ES-I3 (cell line): ENCODE data around the gene ANKRD27.
"Not testable (repeated sequence)": the region's sequence is repeated elsewhere in the genome, so short reads cannot be mapped to it uniquely, and the experiment has no call there.

Source experiments
- H3K36me3 ChIP-seq: 2 replicates; pipeline ENCODE4 v1.6.1; 2013; ENCODE audit warnings: mild to moderate bottlenecking, low read length, control low read depth, moderate library complexity; ENCODE audit not compliant: insufficient read depth
- H3K4me1 ChIP-seq: 2 replicates; pipeline ENCODE4 v1.6.1; 2013; ENCODE audit warnings: mild to moderate bottlenecking, control low read depth, low read length; ENCODE audit not compliant: insufficient read depth
- H3K9ac ChIP-seq: 2 replicates; pipeline ENCODE4 v1.6.1; 2013; ENCODE audit warnings: low read depth, mild to moderate bottlenecking, low read length, moderate library complexity
- H3K9me3 ChIP-seq: 2 replicates; pipeline ENCODE4 v1.6.1; 2013; ENCODE audit warnings: mild to moderate bottlenecking, low read length, moderate library complexity; ENCODE audit not compliant: control insufficient read depth, insufficient read depth

The ANKRD27 gene

DNA sequence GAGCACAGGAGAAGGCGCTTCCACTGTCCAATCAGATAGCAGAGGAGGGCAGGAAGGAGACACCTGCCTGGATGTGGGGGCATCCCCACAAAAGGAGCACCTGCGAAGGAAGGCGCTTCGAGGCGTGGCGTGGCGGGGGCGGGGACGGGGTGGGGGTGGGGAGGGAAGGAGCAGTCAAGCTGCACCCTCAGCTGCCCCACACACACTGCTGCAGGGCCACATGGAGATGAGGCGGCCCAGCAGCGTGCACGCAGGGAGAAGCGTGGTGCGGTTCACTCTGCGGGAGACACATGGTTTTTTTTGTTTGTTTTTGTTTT is 21.4 kb downstream of the ANKRD27 start:
- Histone ChIP-seq H3K9me3 (no peaks in the 10 kb centered on the region), H3K36me3 (no peaks in the 10 kb centered on the region; the same call in none of the 2 replicates), H3K4me1 (no peaks in the 10 kb centered on the region; the same call in 1 of the 2 replicates), H3K9ac (no peak overlapping the region)

DNA sequence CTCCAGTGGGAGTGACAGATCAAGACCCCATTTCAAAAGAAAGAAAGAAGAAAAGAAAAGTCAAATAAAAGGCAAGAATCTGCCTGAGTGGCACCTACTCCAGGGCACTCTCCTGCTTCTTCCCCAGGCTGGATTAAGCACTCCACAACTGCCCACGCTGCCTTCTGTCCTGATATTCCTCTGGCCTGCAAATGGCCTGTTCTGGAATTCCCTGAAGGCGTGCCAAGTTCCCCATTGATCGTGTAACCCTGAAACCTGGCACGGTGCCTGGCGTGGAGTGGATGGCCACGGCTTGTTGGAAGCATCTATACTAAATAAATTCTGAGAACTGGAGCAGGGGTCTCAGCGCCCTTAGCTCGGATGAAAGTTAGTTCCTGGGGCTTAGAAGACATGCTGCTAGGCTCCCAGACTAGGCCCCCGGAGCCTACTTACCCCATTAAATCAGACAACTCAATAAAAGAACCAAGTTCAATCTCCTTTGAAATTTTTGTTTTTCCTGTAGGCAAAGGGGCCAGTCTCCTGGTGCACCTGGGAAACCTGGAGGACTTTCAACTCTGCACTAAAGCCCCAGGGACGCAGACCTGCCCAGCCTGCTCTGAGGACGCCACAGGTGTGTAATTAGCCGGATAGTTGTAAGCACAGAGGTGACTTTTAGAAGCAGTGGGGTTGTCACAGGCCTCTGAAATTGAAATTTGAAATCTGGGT is 21.9 kb downstream of the ANKRD27 start:
- H3K9ac ChIP-seq: no peak overlapping the region
- H3K4me1 ChIP-seq: no peaks in the 10 kb centered on the region; the same call in 1 of the 2 replicates
- H3K36me3 ChIP-seq: no peaks in the 10 kb centered on the region; the same call in 1 of the 2 replicates
- no peaks in the 10 kb centered on the region for H3K9me3 ChIP-seq

DNA sequence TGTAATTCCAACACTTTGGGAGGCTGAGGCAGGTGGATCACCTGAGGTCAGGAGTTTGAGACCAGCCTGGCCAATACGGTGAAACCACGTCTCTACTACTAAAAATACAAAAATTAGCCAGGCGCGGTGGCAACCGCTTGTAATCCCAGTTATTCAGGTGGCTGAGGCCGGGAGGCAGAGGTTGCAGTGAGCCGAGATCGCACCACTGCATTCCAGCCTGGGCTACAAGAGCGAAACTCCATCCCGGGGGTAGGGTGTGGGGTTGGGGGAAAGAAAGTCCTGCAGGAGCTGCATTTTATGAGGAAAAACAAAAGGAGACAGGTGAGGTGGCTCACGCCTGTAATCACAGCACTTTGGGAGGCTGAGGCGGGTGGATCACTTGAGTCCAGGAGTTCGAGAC is 22.6 kb downstream of the ANKRD27 start:
- not testable (repeated sequence) for H3K4me1 ChIP-seq, H3K36me3 ChIP-seq, H3K9ac ChIP-seq, H3K9me3 ChIP-seq

DNA sequence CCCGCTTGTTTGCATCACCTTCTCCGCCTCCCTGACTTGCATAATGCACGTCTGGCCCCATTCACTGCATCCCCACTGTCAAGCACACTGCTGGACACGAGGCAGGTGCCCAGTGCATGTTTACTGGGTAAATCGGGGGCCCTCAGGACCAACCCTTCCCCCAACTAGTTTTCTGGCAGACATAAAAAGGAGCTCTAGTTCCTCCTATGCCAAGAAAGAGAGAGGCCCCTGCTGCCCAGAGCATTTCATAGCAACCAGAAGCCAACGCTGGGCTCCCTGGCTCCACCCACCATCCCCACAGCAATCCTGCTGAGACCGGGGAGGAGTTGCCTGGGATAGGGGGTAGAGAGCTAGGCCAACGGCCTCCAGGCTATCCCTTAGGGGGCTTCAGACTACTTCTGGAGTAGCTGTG is 23.2 kb downstream of the ANKRD27 start:
- H3K9me3 ChIP-seq: no peaks in the 10 kb centered on the region
- no peak overlapping the region for H3K9ac ChIP-seq
- H3K4me1 ChIP-seq: no peaks in the 10 kb centered on the region; the same call in 1 of the 2 replicates
- H3K36me3 ChIP-seq: no peaks in the 10 kb centered on the region; the same call in 1 of the 2 replicates

DNA sequence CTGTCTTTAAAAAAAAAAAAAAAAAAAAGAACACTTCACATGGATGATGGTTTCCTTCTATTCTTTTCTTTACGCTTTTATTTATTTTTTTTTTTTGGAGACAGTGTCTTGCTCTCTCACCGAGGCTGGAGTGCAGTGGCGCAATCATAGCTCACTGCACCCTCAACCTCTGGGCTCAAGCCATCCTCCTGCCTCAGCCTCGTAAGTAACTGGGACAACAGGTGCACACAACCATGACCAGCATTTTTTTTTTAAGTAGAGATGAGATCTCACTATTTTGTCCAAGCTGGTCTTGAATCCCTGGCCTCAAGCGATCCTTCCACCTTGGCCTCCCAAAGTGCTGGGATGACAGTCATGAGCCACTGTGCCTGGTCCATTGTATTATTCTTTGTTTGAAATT is 24.3 kb downstream of the ANKRD27 start:
- H3K36me3 ChIP-seq: no peaks in the 10 kb centered on the region; the same call in 1 of the 2 replicates
- no peak overlapping the region for H3K9ac ChIP-seq
- H3K9me3 ChIP-seq: no peaks in the 10 kb centered on the region
- H3K4me1 ChIP-seq: no peaks in the 10 kb centered on the region; the same call in 1 of the 2 replicates

DNA sequence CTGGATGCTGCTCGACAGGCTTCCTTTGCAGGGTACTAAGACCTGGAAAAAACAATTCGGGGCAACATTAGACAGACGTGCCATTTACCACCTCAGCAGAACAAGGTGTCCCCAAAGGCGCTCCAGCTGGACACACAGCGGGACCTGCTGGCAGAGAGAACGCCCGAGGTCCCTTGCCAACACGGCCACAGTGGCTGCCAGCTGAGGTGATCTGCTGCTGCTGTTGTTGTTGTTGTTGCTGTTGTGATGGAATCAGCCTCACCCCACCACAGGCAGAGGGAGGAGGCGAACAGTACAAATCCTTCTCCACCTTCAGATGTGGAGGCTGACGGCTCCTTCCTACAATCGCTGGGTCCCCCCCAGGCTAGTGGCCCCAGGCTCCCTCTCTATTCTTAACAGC is 25.2 kb downstream of the ANKRD27 start:
- Histone ChIP-seq H3K9ac (no peak overlapping the region), H3K36me3 (0 out of 2 replicates have a peak, but pooled peaks cover 2% of the 10 kb centered on the region), H3K9me3 (no peaks in the 10 kb centered on the region), H3K4me1 (no peaks in the 10 kb centered on the region; the same call in 1 of the 2 replicates)

GRCh38 chr19:32647361-32647760 is 27.6 kb downstream of the ANKRD27 start:
- Histone ChIP-seq H3K9me3 (no peaks in the 10 kb centered on the region), H3K9ac (no peak overlapping the region), H3K4me1 (no peaks in the 10 kb centered on the region; the same call in 1 of the 2 replicates), H3K36me3 (peaks cover 19% of the 10 kb centered on the region; the same call in 1 of the 2 replicates)

DNA sequence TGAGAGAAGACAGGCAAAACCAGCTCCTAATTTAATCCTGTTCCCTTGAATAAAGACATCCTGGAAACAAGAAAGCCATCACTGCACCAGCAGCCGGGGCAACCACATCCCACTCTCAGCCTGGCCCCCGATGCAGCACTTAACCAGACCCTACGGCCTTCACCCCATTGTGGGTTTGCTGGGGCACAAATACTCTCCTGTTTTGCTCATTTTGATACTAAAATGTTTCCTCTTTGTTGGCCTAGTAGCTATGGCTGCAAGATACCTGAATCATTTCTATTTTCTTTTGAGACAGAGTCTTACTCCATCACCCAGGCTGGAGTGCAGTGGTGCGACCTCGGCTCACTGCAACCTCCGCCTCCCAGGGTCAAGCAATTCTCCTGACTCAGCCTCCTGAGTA is 28.4 kb downstream of the ANKRD27 start:
- Histone ChIP-seq H3K9me3 (no peaks in the 10 kb centered on the region), H3K9ac (no peak overlapping the region), H3K4me1 (no peaks in the 10 kb centered on the region; the same call in 1 of the 2 replicates), H3K36me3 (peaks cover 19% of the 10 kb centered on the region; the same call in 1 of the 2 replicates)

GRCh38 chr19:32642771-32643170 is 32.2 kb downstream of the ANKRD27 start:
- peaks cover 24% of the 10 kb centered on the region for H3K36me3 ChIP-seq
- H3K9ac ChIP-seq: no peak overlapping the region
- no peaks in the 10 kb centered on the region for H3K4me1 ChIP-seq
- no peaks in the 10 kb centered on the region for H3K9me3 ChIP-seq

GRCh38 chr19:32638625-32639024 is 36.4 kb downstream of the ANKRD27 start:
- no peaks in the 10 kb centered on the region for H3K9me3 ChIP-seq
- peaks cover 12% of the 10 kb centered on the region for H3K36me3 ChIP-seq
- no peaks in the 10 kb centered on the region for H3K4me1 ChIP-seq
- no peak overlapping the region for H3K9ac ChIP-seq

DNA sequence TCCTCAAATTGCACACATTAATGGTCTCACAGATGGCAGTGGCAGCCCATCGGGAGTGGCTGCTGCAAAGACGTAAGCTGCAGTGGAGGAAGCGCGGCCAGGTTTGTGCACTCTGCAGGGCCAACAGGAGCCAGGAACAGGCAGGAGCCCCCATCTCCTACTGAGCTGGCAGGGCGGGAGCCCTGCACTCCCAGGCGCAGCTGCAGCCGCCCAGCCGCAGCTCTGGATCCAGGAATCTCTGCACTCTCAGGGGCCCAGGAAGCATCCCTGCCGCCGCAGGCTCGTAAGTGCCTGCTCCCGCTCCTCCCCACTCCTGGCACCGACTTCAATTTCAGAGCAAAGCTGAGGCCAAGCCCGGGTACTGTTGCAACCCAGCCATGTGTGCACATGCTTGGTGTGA is 37.5 kb downstream of the ANKRD27 start:
- Histone ChIP-seq H3K4me1 (no peaks in the 10 kb centered on the region), H3K9ac (no peak overlapping the region), H3K9me3 (no peaks in the 10 kb centered on the region), H3K36me3 (peaks cover 5% of the 10 kb centered on the region; the same call in 1 of the 2 replicates)

- no peaks in the 10 kb centered on the region for H3K9me3 ChIP-seq
- H3K36me3 ChIP-seq: no peaks in the 10 kb centered on the region; the same call in none of the 2 replicates
- no peaks in the 10 kb centered on the region for H3K4me1 ChIP-seq
- no peak overlapping the region for H3K9ac ChIP-seq
These were observed 43.6 kb downstream of the ANKRD27 start for GRCh38 chr19:32631381-32631780.

- H3K4me1 ChIP-seq: no peaks in the 10 kb centered on the region
- H3K9ac ChIP-seq: no peak overlapping the region
- no peaks in the 10 kb centered on the region for H3K9me3 ChIP-seq
- no peaks in the 10 kb centered on the region; the same call in none of the 2 replicates for H3K36me3 ChIP-seq
These were observed 44.6 kb downstream of the ANKRD27 start for GRCh38 chr19:32630338-32630737.

- no peaks in the 10 kb centered on the region; the same call in none of the 2 replicates for H3K36me3 ChIP-seq
- no peak overlapping the region for H3K9ac ChIP-seq
- H3K4me1 ChIP-seq: no peaks in the 10 kb centered on the region
These were observed 47.2 kb downstream of the ANKRD27 start for GRCh38 chr19:32627714-32628270.

DNA sequence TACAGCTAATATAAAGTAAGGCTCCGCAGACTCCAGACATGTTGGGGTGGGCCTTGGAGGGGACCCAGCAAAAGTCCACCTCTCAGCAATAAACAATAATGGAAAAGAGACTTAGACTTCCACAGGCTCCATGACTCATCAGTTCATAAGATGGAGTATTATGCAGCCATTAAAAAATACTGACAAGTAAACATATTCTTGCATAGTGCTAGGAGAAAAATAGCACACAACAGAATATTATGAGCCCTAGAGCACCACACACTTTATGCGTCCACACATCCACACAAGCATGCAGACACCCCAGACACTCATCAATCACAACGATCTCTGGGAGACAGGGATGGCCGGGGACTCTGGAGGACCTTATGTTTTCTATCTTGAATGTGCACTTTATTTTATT is 48.0 kb downstream of the ANKRD27 start:
- Histone ChIP-seq H3K36me3 (no peaks in the 10 kb centered on the region; the same call in 1 of the 2 replicates), H3K9me3 (no peaks in the 10 kb centered on the region), H3K4me1 (no peaks in the 10 kb centered on the region), H3K9ac (no peak overlapping the region)

More at GRCh38 chr19:32627714-32628270, 47.2 kb downstream of the ANKRD27 start:
- no peaks in the 10 kb centered on the region for H3K9me3 ChIP-seq
